Mononuclear cell (primary cell): ENCODE data around the gene RIMOC1. TPM values are rescaled to one million over a fixed set of nuclear protein-coding genes. Genes with fewer than 3 reads are reported as not detected.

Experiments used
- H3K27me3 ChIP-seq: 2 replicates; pipeline ENCODE4 v1.6.0; 2011; ENCODE audit warnings: low read length, control low read depth; ENCODE audit not compliant: insufficient read depth
- H3K4me1 ChIP-seq: 2 replicates; pipeline ENCODE4 v1.5.1; 2011; ENCODE audit warnings: mild to moderate bottlenecking, low read length, control low read depth; ENCODE audit not compliant: insufficient read depth
- H3K4me3 ChIP-seq: 2 replicates; pipeline ENCODE4 v1.5.1; 2011; ENCODE audit warnings: mild to moderate bottlenecking, low read length, moderate library complexity
- H3K9me3 ChIP-seq: 2 replicates; pipeline ENCODE4 v1.5.1; 2011; ENCODE audit warnings: low read depth, mild to moderate bottlenecking, control low read depth, low read length
- total RNA-seq: library from RNA; depleted of rRNA; stranded (reverse); fragments of >200 nt; gene quantifications from one replicate; pipeline ENCODE4 v1.2.3, GENCODE V29; 2012

RIMOC1 gene
- total RNA-seq, 1 donor: 9.3 TPM

- H3K4me1 ChIP-seq: no peaks in the 10 kb centered on the region
- no peak overlapping the region for H3K4me3 ChIP-seq
- peaks cover 15% of the 10 kb centered on the region for H3K27me3 ChIP-seq
- no peaks in the 10 kb centered on the region for H3K9me3 ChIP-seq
These were observed 26.0 kb upstream of the RIMOC1 start for GRCh38 chr5:41878173-41878572.

DNA sequence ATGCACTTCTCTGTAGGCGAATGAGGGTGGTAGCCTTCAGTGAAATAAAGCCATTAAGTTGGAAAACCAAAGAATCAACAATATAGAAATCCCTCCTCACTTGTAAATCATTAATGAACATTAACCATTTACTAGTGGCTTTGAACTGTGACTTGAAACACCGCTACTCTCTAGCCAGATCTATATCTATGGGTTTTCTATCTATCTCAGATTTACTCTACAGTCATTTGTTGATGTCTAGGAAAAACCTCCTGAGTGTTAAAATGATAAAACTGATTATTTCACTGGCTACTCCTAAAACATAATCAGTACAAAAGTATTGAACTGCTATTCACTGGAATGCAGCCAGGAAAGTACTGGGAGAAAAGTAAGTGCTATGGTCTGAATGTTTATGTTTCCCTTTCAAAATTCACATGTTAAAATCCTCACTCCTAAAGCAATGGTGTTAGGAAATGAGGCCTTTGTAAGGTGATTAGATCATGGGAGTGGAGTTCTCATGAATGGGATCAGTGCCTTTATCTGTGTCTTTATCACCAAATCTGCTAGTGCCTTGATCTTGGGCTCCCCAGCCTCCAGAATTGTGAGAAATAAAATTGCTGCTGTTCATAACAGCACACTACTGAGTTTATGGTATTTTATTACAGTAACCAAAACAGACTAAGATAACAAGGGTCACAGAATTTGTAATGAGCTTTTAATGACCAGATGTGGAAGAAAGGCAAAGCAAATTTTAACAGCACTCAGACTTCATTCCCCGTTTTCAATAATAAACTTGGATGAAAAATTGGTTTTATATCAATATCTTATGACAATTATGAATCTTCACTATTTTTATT is 25.3 kb upstream of the RIMOC1 start:
- H3K27me3 ChIP-seq: peaks cover 15% of the 10 kb centered on the region
- no peak overlapping the region for H3K4me3 ChIP-seq
- no peaks in the 10 kb centered on the region for H3K4me1 ChIP-seq
- H3K9me3 ChIP-seq: no peaks in the 10 kb centered on the region

- Histone ChIP-seq H3K4me3 (no peak overlapping the region), H3K4me1 (no peaks in the 10 kb centered on the region), H3K27me3 (peaks cover 16% of the 10 kb centered on the region), H3K9me3 (no peaks in the 10 kb centered on the region)
These were observed 21.4 kb upstream of the RIMOC1 start for GRCh38 chr5:41882765-41883164.

GRCh38 chr5:41883243-41883642 is 20.9 kb upstream of the RIMOC1 start:
- Histone ChIP-seq H3K9me3 (no peaks in the 10 kb centered on the region), H3K27me3 (peaks cover 16% of the 10 kb centered on the region), H3K4me3 (no peak overlapping the region), H3K4me1 (no peaks in the 10 kb centered on the region)

GRCh38 chr5:41883936-41884335 is 20.2 kb upstream of the RIMOC1 start:
- no peak overlapping the region for H3K4me3 ChIP-seq
- peaks cover 16% of the 10 kb centered on the region for H3K27me3 ChIP-seq
- no peaks in the 10 kb centered on the region for H3K9me3 ChIP-seq

GRCh38 chr5:41885286-41885685 is 18.9 kb upstream of the RIMOC1 start:
- Histone ChIP-seq H3K27me3 (peaks cover 9% of the 10 kb centered on the region), H3K4me1 (no peaks in the 10 kb centered on the region), H3K4me3 (no peak overlapping the region), H3K9me3 (no peaks in the 10 kb centered on the region)

More at GRCh38 chr5:41883936-41884335, 20.2 kb upstream of the RIMOC1 start:
- H3K4me1 ChIP-seq: no peaks in the 10 kb centered on the region

- Histone ChIP-seq H3K9me3 (no peaks in the 10 kb centered on the region), H3K27me3 (peaks cover 35% of the 10 kb centered on the region), H3K4me1 (no peaks in the 10 kb centered on the region), H3K4me3 (no peak overlapping the region)
These were observed 13.0 kb upstream of the RIMOC1 start for GRCh38 chr5:41891066-41891707.

GRCh38 chr5:41892031-41892430 is 12.1 kb upstream of the RIMOC1 start:
- Histone ChIP-seq H3K9me3 (no peaks in the 10 kb centered on the region), H3K4me1 (no peaks in the 10 kb centered on the region), H3K27me3 (peaks cover 38% of the 10 kb centered on the region), H3K4me3 (no peak overlapping the region)

DNA sequence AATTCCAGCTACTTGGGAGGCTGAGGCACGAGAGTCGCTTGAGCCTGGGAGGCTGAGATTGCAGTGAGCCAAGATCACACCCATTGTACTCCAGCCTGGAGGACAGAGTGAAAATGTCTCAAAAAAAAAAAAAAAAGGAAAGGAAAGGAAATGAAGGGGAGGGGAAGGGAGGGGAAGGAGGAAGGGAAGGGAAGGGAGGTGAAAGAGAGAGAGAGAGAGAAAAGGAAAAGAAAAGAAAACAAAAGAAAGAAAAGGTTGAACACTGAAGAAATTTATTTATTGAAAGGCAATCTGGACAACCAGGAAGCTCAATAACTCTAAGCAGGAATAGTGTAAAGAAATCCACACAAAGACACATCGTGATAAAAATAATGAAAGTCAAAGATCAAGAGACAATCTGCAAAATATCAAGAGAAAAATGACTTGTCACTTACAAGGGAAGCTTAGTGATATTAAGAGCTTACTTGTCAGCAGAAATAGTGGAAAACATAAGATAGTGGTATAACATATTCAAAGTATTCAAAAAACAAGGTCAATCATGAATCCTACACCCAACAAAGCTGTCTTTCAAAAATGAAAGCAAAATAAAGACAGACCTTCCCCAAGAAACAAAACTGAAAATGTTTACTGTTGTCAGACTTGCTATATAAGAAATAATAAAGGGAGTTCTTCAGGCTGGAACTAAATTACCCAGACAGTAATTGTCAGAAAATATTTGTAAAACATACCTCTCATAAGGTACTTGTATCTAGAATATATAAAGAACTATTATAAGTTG is 10.9 kb upstream of the RIMOC1 start:
- H3K27me3 ChIP-seq: peaks cover 33% of the 10 kb centered on the region
- H3K4me1 ChIP-seq: no peaks in the 10 kb centered on the region
- H3K4me3 ChIP-seq: no peak overlapping the region
- no peaks in the 10 kb centered on the region for H3K9me3 ChIP-seq

DNA sequence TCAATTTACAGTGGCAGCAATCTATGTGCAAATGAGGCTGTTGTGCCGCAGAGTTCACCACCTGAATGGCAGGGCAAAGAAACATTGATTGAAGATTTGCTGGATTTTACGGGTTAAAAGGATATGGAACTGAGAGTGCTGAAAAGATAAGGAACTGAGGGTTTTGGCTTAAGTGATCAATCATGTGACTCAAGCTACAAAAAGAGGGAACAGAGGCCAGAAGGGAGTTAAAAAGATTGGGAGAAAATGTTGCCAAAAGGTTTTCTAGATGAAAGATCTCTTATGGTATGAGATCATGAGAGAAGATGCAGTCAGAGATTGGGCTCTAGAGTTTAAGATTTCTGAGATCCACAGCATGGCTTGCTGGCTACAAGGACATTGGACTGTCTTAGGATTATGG is 7.9 kb upstream of the RIMOC1 start:
- Histone ChIP-seq H3K9me3 (no peaks in the 10 kb centered on the region), H3K4me3 (no peak overlapping the region), H3K27me3 (peaks cover 43% of the 10 kb centered on the region), H3K4me1 (no peaks in the 10 kb centered on the region)

GRCh38 chr5:41903382-41903891 is 707 bp upstream of the RIMOC1 start:
- Histone ChIP-seq H3K4me1 (peaks cover 22% of the 10 kb centered on the region), H3K4me3 (peak overlapping the region; percentile 72), H3K27me3 (peaks cover 10% of the 10 kb centered on the region), H3K9me3 (no peaks in the 10 kb centered on the region)

DNA sequence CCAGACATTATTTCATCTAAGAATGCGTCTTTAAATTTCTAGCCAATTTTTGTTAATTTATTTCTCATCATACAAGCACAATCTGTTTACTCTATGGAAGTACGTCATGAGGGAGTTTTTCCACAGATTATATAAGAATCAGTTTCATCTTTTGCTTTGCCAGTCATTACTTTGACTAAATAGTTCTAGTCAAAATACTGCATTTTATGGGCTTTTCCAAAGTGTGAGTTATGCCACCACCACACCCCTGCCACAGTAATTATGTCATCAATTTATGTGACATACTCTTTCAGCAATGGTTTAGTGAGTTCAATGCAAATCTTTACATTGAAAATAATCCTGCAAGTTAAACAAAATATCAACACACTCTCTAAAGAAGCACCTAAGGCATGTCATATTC is 2.0 kb downstream of the RIMOC1 start:
- H3K27me3 ChIP-seq: no peaks in the 10 kb centered on the region
- H3K4me3 ChIP-seq: no peak overlapping the region
- H3K9me3 ChIP-seq: no peaks in the 10 kb centered on the region
- peaks cover 22% of the 10 kb centered on the region for H3K4me1 ChIP-seq

DNA sequence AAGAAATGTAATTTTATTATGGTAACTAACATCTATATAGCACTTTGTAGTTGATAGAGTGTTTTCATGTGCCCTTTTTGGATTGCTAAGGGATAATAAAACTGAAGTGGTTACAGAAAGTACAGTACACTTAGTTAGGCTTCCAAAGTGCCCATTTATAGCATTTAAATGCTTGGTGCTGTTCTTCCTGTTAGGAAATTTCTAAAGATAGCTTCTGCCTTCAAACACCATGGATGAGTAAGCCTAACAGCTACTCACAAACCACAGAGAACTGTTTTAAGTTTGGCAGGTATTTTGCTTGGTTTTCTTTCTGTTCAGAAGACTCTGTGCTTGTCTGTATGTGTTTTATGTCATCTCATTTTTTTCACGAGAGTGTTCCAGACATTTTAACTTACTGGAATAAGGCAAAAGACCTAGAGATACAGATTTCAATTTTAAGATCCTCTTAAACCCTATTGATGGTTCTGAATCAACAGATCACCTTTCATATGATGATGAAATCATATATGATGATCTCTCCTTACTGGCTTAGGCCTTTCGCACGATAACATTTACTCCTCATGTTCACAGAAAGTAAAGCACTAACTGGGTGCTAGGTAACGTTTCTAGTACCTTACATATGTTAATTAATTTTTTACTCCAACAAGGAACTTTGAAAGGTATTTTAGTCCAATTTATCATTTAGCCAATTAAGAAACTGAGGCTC is 4.4 kb downstream of the RIMOC1 start:
- Histone ChIP-seq H3K4me1 (peaks cover 20% of the 10 kb centered on the region), H3K4me3 (no peak overlapping the region), H3K9me3 (no peaks in the 10 kb centered on the region), H3K27me3 (no peaks in the 10 kb centered on the region)

DNA sequence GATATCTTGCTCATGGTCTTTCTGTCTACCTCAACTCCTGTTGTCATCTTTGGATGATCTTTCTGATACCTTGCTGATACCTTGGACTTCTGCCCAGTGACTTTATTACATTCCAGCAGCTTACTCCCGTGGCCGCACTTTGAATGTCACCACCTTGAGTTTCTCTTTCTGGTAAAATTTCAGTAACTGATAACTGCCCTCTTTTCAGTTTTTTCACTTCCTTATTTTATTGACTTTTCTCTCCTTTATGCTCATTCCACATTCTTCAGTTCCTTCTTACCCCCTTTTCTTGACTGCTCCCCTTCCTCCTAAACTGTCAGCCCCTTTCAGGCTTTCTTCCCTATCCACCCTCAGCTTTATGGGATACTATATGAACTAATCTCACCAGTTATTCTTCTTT is 14.0 kb downstream of the RIMOC1 start:
- no peaks in the 10 kb centered on the region for H3K9me3 ChIP-seq
- H3K4me3 ChIP-seq: no peak overlapping the region
- H3K4me1 ChIP-seq: no peaks in the 10 kb centered on the region
- H3K27me3 ChIP-seq: no peaks in the 10 kb centered on the region
